Adipose tissue (tissue), 3 donors: ENCODE data around the gene RNF126. TPM values are rescaled to one million over a fixed set of nuclear protein-coding genes. Genes with fewer than 3 reads are reported as not detected.
"Not testable (repeated sequence)": the region's sequence is repeated elsewhere in the genome, so short reads cannot be mapped to it uniquely, and the experiment has no call there.

Experiments used
- H3K27ac ChIP-seq: one replicate; pipeline ENCODE4 v1.5.1; 2013; ENCODE audit warnings: low read depth, low read length
- WGBS, 3 donors: extraction: QIAGEN DNeasy Blood & Tissue Kit; methylation state at CpG; one replicate each; pipeline ENCODE4 v1.1.7; 2013; 5-methylcytosine and 5-hydroxymethylcytosine counted together
- polyA plus RNA-seq, 3 donors: library from polyadenylated mRNA; stranded (reverse); fragments of 200-250 nt; gene quantifications; one replicate each; pipeline ENCODE4 v1.2.3, GENCODE V29; 2013
- donor health status: healthy with polysubstance abuse.
- donor health status: Bipolar disorder and iron deficiency.
- donor health status: healthy.

RNF126 gene
- polyA plus RNA-seq, 3 donors, result 19.1 to 50.0 (median 24.8) TPM

DNA sequence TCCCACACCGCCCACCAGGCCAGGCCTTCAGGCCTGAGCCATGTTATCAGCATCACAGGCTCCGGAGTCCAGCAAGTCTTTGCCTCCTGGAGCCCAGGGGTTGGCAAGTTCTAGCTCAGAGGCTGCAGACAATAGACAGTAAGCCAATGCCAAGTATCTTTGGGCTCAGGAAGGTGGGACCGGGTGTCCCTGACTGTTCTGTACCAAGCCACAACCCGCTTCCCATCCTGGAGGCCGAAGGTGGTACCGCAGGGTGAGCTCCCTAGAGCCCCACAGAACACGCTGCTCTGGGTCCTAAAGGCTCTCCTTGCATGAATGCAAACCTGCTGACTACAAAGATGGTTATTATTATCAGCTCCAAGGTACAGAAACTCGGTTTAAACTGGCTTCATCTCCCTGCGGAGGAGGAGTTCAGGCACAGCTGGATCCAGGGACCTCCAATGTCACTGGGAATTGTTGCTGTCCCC, 7.6 kb upstream of the RNF126 start:
- WGBS, 3 donors, result 74 to 79% (median 76%) methylated on average over 9 of the region's 9 CpGs
- H3K27ac ChIP-seq, result no peak overlapping the region

GRCh38 chr19:668675-669434, 5.8 kb upstream of the RNF126 start:
- 57 to 64% (median 59%) methylated on average over 12 of the region's 12 CpGs for WGBS, 3 donors
- not testable (repeated sequence) for H3K27ac ChIP-seq

DNA sequence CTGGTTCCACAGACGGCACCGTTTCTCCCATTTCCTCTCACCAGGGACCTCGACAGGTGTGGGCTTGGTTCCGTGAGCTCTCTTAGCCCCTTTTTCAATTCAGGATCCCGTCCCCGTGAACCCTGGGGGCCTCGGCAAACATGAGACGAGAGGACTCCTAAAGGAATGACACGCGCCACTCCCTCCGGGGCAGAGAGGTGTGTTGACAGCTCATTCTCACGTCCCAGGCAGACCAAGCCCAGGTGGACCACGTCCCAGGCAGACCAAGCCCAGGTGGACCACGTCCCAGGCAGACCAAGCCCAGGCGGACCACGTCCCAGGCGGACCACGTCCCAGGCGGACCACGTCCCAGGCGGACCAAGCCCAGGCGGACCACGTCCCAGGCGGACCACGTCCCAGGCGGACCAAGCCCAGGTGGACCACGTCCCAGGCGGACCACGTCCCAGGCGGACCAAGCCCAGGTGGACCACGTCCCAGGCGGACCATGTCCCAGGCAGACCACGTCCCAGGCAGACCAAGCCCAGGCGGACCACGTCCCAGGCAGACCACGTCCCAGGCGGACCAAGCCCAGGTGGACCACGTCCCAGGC, 4.1 kb upstream of the RNF126 start:
- H3K27ac ChIP-seq, result not testable (repeated sequence)
- 88 to 91% (median 89%) methylated on average over 24 to 38 of the region's 38 CpGs for WGBS, 3 donors

GRCh38 chr19:664913-665443, 2.0 kb upstream of the RNF126 start:
- no peak overlapping the region for H3K27ac ChIP-seq
- 5 to 8% (median 7%) methylated on average over 24 of the region's 24 CpGs for WGBS, 3 donors

DNA sequence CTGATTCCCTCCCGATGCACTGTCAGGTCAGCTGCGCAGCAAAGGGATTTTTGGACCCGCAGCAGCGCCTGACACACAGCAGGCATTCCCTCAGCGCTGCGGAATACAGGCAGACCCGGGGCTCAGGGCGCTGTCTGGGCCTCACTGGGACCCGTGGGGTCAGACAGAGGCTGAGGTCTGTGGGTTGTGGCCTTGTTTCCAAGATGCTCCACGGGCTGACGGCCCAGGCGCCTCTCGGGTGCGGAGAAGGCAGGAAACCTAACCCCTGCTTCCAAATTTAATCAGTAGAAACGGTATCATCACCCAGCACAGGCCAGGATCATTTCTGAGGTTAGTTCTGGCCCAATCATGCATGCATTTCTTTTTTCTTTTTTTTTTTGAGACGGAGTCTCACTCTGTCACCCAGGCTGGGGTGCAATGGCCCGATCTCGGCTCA, 686 bp upstream of the RNF126 start:
- H3K27ac ChIP-seq, result peak overlapping the region; percentile 55
- 43 to 52% (median 51%) methylated on average over 18 of the region's 18 CpGs for WGBS, 3 donors

DNA sequence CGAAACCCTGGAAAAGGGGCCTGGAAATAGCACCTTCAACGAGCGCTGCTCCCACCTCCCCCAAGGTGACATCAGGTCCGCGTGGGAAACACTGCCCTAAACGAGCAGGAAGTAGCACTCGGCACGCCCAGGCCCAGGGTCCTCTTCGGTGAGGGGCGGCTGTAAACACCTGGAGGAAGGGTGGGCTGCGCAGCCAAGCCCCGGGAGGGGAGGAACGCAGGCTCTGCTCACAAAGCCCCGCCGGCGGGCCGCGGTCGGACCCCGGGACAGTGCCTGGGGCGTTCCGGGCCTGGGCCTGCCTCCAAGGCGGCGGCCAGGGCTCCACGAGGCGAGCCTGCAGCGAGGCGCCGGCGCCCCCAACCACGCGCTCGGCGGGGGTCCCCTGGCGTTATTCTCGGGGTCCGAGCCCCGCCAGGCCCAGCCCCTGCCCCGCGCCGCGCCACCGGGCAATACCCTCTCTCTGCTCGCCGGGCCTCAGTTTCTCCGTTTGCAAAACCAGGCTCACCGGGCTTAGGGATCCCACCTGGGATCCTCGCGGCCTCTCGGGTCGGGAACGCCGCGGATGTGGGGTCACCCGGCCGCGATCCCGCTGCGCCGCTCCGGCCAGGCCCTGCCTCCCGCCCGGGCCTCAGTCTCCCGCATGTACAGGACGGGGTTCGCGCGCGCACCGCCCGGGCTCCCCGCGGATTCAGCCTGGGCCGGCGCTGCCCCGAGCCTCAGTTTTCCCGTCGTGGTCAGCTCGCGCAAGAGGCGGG, 630 bp downstream of the RNF126 start:
- WGBS, 3 donors, result 0 to 1% (median 1%) methylated on average over 69 to 81 of the region's 81 CpGs
- no peak overlapping the region for H3K27ac ChIP-seq

- no peak overlapping the region for H3K27ac ChIP-seq
- 7 to 10% (median 8%) methylated on average over 29 to 31 of the region's 31 CpGs for WGBS, 3 donors
Observed at GRCh38 chr19:661427-662196, 1.4 kb downstream of the RNF126 start.

DNA sequence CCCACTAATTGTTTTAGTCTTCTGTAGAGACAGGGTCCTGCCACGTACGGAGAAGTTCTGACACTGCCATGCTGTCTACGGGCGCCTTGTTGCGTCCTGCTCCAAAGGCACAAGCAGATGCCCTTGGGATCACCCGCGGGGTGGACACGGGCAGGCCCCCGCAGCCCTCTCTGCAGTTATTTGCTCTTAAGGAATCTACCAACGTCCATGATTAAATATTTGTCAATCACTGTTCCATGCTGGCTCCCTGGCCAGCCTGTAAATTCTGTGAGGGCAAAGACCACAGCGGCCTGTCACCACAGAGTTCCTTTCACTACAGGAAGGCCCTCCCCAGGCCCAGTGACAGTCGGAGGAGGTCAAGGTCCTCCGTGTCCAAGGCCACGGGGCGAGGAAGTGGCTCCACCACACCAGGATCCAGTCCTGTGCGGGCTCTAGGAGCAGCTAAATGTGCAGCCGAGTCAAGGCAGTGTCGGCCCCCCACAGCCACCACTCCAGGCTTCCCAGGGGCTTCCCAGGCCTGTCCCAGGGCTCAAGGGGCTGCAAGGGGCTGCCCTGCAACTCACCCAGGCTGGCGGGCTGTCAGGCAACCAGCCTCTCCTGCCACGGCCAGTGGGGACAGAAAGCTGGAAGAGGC, 2.1 kb downstream of the RNF126 start:
- WGBS, 3 donors, result 17 to 33% (median 31%) methylated on average over 20 of the region's 20 CpGs
- H3K27ac ChIP-seq, result no peak overlapping the region

DNA sequence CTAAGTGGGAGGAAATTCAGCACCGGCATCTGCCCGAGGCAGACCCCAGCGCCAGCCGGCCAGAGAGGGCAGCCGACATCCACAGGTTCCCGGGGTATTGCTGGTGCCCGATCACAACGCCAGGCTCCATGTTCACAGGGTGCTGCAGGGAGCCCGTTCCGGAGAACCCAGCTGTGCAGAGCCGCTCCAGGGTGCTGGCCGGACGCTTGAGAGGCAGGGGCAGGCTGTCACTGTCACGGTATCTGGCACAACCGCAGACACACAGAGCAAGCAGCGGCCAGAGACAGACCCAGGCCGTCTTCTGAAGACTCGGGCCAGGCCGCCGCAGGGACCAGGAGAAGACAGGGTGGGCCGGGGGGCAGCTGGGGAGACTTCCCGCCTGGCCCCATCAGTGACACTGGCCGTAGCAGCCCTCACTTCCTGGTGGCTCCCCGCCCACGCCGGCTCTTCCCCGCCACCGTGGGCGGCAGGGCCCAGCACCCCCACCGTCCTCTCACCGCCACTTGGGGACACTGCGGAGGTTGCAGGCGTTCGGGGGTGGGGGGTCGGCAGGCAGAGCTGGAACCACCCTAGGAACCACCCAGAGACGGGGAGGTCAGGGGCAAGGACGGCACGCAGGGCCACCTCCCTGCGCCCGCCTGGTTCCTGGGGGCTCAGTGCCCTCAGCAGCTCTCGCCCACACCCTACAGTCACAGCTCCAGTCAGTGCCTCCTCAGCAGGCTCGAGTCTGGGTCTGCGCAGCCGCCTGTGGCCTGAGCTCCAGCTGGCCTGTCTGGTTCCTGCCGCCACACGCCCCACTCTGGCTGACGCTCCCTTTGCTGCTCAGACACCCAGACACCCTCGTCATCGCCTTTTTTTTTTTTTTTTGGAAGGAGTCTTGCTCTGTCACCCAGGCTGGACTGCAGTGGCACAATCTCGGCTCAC, 3.8 kb downstream of the RNF126 start:
- 69 to 84% (median 74%) methylated on average over 47 to 50 of the region's 50 CpGs for WGBS, 3 donors
- H3K27ac ChIP-seq, result no peak overlapping the region

DNA sequence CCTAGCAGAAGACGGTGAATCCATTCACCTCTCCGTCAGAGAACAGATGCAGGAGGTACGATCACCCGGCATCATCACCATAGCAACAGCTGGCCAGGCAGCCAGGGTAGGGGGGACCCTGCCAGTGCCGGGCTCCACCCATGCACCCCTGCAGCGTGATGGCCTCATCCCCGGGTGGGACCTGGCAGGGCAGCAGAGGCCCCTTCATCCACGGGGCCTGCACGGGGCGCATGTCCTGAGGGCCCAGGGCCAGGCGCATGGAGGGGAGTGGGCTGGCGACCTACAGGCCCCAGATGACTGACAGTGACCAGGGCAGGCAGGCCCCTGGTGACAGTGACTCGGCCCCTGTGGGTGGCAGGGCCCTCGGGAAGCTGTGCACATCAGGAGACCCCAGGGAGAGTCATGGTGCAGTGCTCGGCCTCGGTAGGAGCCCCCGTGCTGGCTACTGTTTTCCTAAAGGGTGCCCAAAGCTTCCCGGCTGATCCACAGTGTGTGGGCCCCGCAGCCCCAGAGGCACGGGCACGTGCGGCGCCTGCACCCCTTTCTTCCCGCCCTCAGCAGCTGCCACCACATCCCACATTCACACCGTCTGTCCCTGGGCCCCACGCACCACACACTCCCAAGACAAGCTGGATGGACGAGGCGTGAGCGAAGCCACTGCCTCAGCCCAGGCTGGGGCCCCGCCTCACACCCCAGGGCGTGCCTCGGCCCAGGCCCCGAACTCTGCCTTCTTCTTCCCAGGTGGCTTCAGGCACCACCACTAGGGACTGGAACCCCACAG, 4.8 kb downstream of the RNF126 start:
- no peak overlapping the region for H3K27ac ChIP-seq
- WGBS, 3 donors, result 80 to 85% (median 85%) methylated on average over 33 of the region's 33 CpGs

DNA sequence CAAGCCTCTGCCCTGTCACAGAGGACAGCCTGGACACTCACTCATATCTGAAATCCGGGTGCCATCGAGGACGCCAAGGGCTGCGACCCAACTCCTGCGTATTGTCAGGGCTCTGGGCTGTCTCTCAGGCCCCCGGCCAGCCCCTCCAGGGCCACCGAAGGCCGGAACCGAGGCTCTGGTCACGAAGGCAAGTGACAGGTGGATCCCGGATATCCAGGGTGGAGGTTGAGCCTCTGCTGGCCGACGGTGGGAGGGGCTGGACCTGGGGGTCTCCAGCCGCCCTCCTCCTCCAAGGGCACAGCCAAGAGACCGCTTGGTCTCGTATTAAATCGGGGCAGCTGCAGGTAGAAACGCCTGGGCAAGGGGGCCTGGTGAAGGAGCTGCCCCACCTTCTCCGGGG, 5.4 kb downstream of the RNF126 start:
- WGBS, 3 donors, result 82 to 88% (median 85%) methylated on average over 17 to 19 of the region's 19 CpGs
- H3K27ac ChIP-seq, result no peak overlapping the region

DNA sequence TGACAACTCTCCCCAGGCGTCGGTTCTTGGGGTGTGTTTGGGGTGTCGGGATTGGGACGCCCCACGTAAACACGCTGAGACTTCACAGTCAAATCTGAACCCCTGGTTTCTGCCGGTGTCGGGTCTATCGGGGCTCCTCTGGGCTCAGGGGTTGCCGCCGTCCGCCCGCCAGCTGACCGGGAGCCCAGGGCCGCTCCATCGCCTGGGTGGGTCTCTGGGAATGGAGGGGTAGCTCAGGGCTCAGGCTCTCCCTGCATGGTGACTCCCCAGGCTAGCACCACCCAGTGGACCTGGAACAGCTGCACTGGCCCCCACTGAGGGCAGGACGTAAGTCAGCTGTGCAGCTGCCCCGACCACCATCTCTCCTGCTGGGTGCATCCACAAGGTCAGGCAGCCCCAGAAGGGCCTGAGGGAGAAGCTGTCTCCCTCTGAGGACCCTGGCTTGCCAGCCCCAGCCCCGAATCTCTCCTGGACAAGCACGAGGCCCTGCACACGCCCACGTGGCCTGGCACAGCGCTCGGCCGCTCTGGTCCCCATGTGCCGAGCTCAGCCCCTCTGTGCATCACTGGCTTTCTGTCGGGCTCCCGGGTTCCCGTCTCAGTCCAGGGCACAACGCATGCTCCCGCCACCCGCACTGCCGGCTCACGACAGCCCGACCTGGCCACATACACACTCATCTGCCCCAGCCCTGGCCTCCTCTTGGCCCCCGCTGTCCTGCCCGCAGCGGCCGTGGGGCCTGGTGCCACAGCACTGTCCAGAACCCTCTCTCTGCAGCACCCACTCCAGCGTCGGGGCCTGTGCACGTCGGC, 6.1 kb downstream of the RNF126 start:
- no peak overlapping the region for H3K27ac ChIP-seq
- 84 to 88% (median 86%) methylated on average over 43 of the region's 43 CpGs for WGBS, 3 donors

DNA sequence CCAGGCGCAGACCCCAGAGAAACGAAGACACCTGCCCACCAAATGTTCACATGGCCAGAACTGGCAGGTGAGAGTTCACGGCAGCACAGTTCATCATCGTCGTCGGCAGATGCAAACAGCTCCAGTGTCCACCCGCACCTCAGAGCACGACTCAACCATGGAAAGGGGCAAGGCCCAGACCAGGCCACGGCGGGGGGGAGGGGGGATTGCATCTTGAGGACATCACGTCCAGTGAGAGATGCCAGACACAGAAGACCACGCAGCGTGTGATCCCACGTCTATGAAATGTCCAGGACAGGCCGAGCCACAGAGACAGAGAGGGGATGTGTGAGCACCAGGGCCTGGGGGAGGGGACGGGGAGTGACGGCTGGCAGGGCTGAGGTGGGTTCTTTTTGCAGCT, 7.3 kb downstream of the RNF126 start:
- 77 to 81% (median 79%) methylated on average over 16 to 17 of the region's 17 CpGs for WGBS, 3 donors
- no peak overlapping the region for H3K27ac ChIP-seq

- no peak overlapping the region for H3K27ac ChIP-seq
- 86 to 89% (median 88%) methylated on average over 17 of the region's 17 CpGs for WGBS, 3 donors
Observed at GRCh38 chr19:653425-653824, 9.6 kb downstream of the RNF126 start.
